Measurements from ENCODE around the gene KRT8.

The KRT8 gene

GRCh38 chr12:52904509-52905300, at the start of gene KRT8:
KRT8 (minus strand) TSS chr12:52905076; CDS start chr12:52904981, 95 bp downstream.
- DNase-seq = peak; percentile 96

GRCh38 chr12:52953181-52953841, 48.4 kb upstream of the KRT8 start:
- DNase-seq = no peak

GRCh38 chr12:52952076-52952801, 47.4 kb upstream of the KRT8 start:
- no peak for DNase-seq

GRCh38 chr12:52951640-52952039, 46.8 kb upstream of the KRT8 start:
- no peak for DNase-seq

GRCh38 chr12:52951126-52951525, 46.2 kb upstream of the KRT8 start:
- no peak for DNase-seq

- no peak for DNase-seq
Measured at GRCh38 chr12:52950553-52950952, 45.7 kb upstream of the KRT8 start.

- no peak for DNase-seq
Measured at GRCh38 chr12:52949413-52950331, 44.8 kb upstream of the KRT8 start.

GRCh38 chr12:52947738-52948423, 43.0 kb upstream of the KRT8 start:
- no peak for DNase-seq

- no peak for DNase-seq
Measured at GRCh38 chr12:52946797-52947547, 42.1 kb upstream of the KRT8 start.

GRCh38 chr12:52946334-52946733, 41.5 kb upstream of the KRT8 start:
- no peak for DNase-seq

GRCh38 chr12:52945389-52946232, 40.7 kb upstream of the KRT8 start:
- no peak for DNase-seq

GRCh38 chr12:52944683-52945388, 40.0 kb upstream of the KRT8 start:
- DNase-seq = no peak

- peak; percentile 64 for DNase-seq
Measured at GRCh38 chr12:52942901-52943181, 38.0 kb upstream of the KRT8 start.

GRCh38 chr12:52942066-52942900, 37.4 kb upstream of the KRT8 start:
- no peak for DNase-seq

- DNase-seq = no peak
Measured at GRCh38 chr12:52929538-52929937, 24.7 kb upstream of the KRT8 start.

- DNase-seq = no peak
Measured at GRCh38 chr12:52927964-52928363, 23.1 kb upstream of the KRT8 start.

GRCh38 chr12:52926596-52927234, 21.8 kb upstream of the KRT8 start:
- no peak for DNase-seq
